ENCODE data around the gene S100P.

S100P gene

GRCh38 chr4:6680372-6681034, 13.2 kb upstream of the S100P start:
- Histone ChIP-seq H3K27me3 (replicated peaks in 2 of 5; ENCODE audit: control insufficient read depth in 4 of 5, insufficient read depth in 5 of 5, low read length in 4 of 5) (no peaks in the 10 kb centered on the region), H3K36me3 (ENCODE audit: control insufficient read depth in 4 of 4, insufficient read depth in 4 of 4, low read length in 3 of 4) (peaks cover under 1 to 39% (median 13%) of the 10 kb centered on the region in 4 experiments), H3K4me1 (ENCODE audit: control extremely low read depth in 1 of 4, control insufficient read depth in 4 of 4, insufficient read depth in 4 of 4, low read length in 3 of 4) (peaks cover 7 to 21% (median 19%) of the 10 kb centered on the region in 4 experiments), H3K9me3 (ENCODE audit: control extremely low read depth in 1 of 5, control insufficient read depth in 4 of 5, insufficient read depth in 2 of 5, low read depth in 1 of 5, low read length in 4 of 5) (peaks cover 0 to 6% (median 3%) of the 10 kb centered on the region in 5 experiments), H3K27ac (ENCODE audit: insufficient read depth in 1 of 2, low read depth in 1 of 2, low read length in 2 of 2, poor library complexity in 1 of 2, severe bottlenecking in 2 of 2) (no peak overlapping the region), H3K4me3 (ENCODE audit: control insufficient read depth in 1 of 7, extremely low read depth in 1 of 7, insufficient read depth in 4 of 7, low read depth in 2 of 7, low read length in 6 of 7) (no peak overlapping the region)
- WGBS (ENCODE audit: insufficient coverage): 93% methylated on average over 6 of the region's 10 CpGs
- ChIA-PET CTCF (interaction anchor here (1.0 to 3.2 kb wide), 5 partner anchors 9 to 39 kb away, joined by 3 to 10 read pairs (median 5); no protein-coding TSS in a partner anchor), POLR2A (no interaction called here)
- no peak for DNase-seq

- ChIA-PET CTCF (interaction anchor here (1.0 to 3.2 kb wide), 4 partner anchors 9 to 38 kb away, joined by 3 to 10 read pairs (median 6); no protein-coding TSS in a partner anchor), POLR2A (no interaction called here)
- H3K27me3 ChIP-seq (replicated peaks in 2 of 5; ENCODE audit: control insufficient read depth in 4 of 5, insufficient read depth in 5 of 5, low read length in 4 of 5): no peaks in the 10 kb centered on the region
- H3K9me3 ChIP-seq (ENCODE audit: control extremely low read depth in 1 of 5, control insufficient read depth in 4 of 5, insufficient read depth in 2 of 5, low read depth in 1 of 5, low read length in 4 of 5): peaks cover 0 to 6% (median 3%) of the 10 kb centered on the region in 5 experiments
- H3K36me3 ChIP-seq (ENCODE audit: control insufficient read depth in 4 of 4, insufficient read depth in 4 of 4, low read length in 3 of 4): peaks cover 0 to 32% (median 10%) of the 10 kb centered on the region in 4 experiments
- no peak overlapping the region for H3K4me3 ChIP-seq (ENCODE audit: control insufficient read depth in 1 of 7, extremely low read depth in 1 of 7, insufficient read depth in 4 of 7, low read depth in 2 of 7, low read length in 6 of 7)
- peaks cover 6 to 20% (median 12%) of the 10 kb centered on the region in 4 experiments for H3K4me1 ChIP-seq (ENCODE audit: control extremely low read depth in 1 of 4, control insufficient read depth in 4 of 4, insufficient read depth in 4 of 4, low read length in 3 of 4)
- WGBS (ENCODE audit: insufficient coverage): 90% methylated on average over 4 of the region's 9 CpGs
- no peak overlapping the region for H3K27ac ChIP-seq (ENCODE audit: insufficient read depth in 1 of 2, low read depth in 1 of 2, low read length in 2 of 2, poor library complexity in 1 of 2, severe bottlenecking in 2 of 2)
- DNase-seq: no peak
Measured at GRCh38 chr4:6681191-6681590, 12.5 kb upstream of the S100P start.

- no peak for DNase-seq
- Histone ChIP-seq H3K36me3 (ENCODE audit: control insufficient read depth in 4 of 4, insufficient read depth in 4 of 4, low read length in 3 of 4) (peaks cover 0 to 18% (median 6%) of the 10 kb centered on the region in 4 experiments), H3K9me3 (ENCODE audit: control extremely low read depth in 1 of 5, control insufficient read depth in 4 of 5, insufficient read depth in 2 of 5, low read depth in 1 of 5, low read length in 4 of 5) (peaks cover 0 to 6% (median 5%) of the 10 kb centered on the region in 5 experiments), H3K27ac (ENCODE audit: insufficient read depth in 1 of 2, low read depth in 1 of 2, low read length in 2 of 2, poor library complexity in 1 of 2, severe bottlenecking in 2 of 2) (no peak overlapping the region), H3K27me3 (replicated peaks in 2 of 5; ENCODE audit: control insufficient read depth in 4 of 5, insufficient read depth in 5 of 5, low read length in 4 of 5) (no peaks in the 10 kb centered on the region), H3K4me3 (ENCODE audit: control insufficient read depth in 1 of 7, extremely low read depth in 1 of 7, insufficient read depth in 4 of 7, low read depth in 2 of 7, low read length in 6 of 7) (no peak overlapping the region), H3K4me1 (ENCODE audit: control extremely low read depth in 1 of 4, control insufficient read depth in 4 of 4, insufficient read depth in 4 of 4, low read length in 3 of 4) (peaks cover 0 to 9% (median 0%) of the 10 kb centered on the region in 4 experiments)
- ChIA-PET POLR2A (no interaction called here), CTCF (interaction anchor here (0.6 to 3.2 kb wide), 3 partner anchors 8 to 29 kb away, joined by 3 to 13 read pairs (median 10); no protein-coding TSS in a partner anchor)
- 100% methylated on average over 2 of the region's 11 CpGs for WGBS (ENCODE audit: insufficient coverage)
Measured at GRCh38 chr4:6682862-6683590, 10.7 kb upstream of the S100P start.

- no peak for DNase-seq
- peaks cover 0 to 26% (median 14%) of the 10 kb centered on the region in 4 experiments for H3K4me1 ChIP-seq (ENCODE audit: control extremely low read depth in 1 of 4, control insufficient read depth in 4 of 4, insufficient read depth in 4 of 4, low read length in 3 of 4)
- ChIA-PET POLR2A (no interaction called here), CTCF (interaction anchor here (2.4 kb wide), 1 partner anchor 9 kb away, joined by 13 read pairs; no protein-coding TSS in a partner anchor)
- H3K27me3 ChIP-seq (replicated peaks in 2 of 5; ENCODE audit: control insufficient read depth in 4 of 5, insufficient read depth in 5 of 5, low read length in 4 of 5): no peaks in the 10 kb centered on the region
- peaks cover 0 to 6% (median 3%) of the 10 kb centered on the region in 5 experiments for H3K9me3 ChIP-seq (ENCODE audit: control extremely low read depth in 1 of 5, control insufficient read depth in 4 of 5, insufficient read depth in 2 of 5, low read depth in 1 of 5, low read length in 4 of 5)
- H3K27ac ChIP-seq (ENCODE audit: insufficient read depth in 1 of 2, low read depth in 1 of 2, low read length in 2 of 2, poor library complexity in 1 of 2, severe bottlenecking in 2 of 2): no peak overlapping the region
- no peak overlapping the region for H3K4me3 ChIP-seq (ENCODE audit: control insufficient read depth in 1 of 7, extremely low read depth in 1 of 7, insufficient read depth in 4 of 7, low read depth in 2 of 7, low read length in 6 of 7)
- H3K36me3 ChIP-seq (ENCODE audit: control insufficient read depth in 4 of 4, insufficient read depth in 4 of 4, low read length in 3 of 4): peaks cover 0 to 8% (median 3%) of the 10 kb centered on the region in 4 experiments
- 100% methylated on average over 9 of the region's 11 CpGs for WGBS (ENCODE audit: insufficient coverage)
Measured at GRCh38 chr4:6684656-6685055, 9.0 kb upstream of the S100P start.

- Histone ChIP-seq H3K9me3 (ENCODE audit: control extremely low read depth in 1 of 5, control insufficient read depth in 4 of 5, insufficient read depth in 2 of 5, low read depth in 1 of 5, low read length in 4 of 5) (peaks cover 0 to 5% (median 0%) of the 10 kb centered on the region in 5 experiments), H3K4me3 (ENCODE audit: control insufficient read depth in 1 of 7, extremely low read depth in 1 of 7, insufficient read depth in 4 of 7, low read depth in 2 of 7, low read length in 6 of 7) (no peak overlapping the region), H3K4me1 (ENCODE audit: control extremely low read depth in 1 of 4, control insufficient read depth in 4 of 4, insufficient read depth in 4 of 4, low read length in 3 of 4) (peaks cover 0 to 41% (median 26%) of the 10 kb centered on the region in 4 experiments), H3K27me3 (replicated peaks in 2 of 5; ENCODE audit: control insufficient read depth in 4 of 5, insufficient read depth in 5 of 5, low read length in 4 of 5) (no peaks in the 10 kb centered on the region), H3K27ac (ENCODE audit: insufficient read depth in 1 of 2, low read depth in 1 of 2, low read length in 2 of 2, poor library complexity in 1 of 2, severe bottlenecking in 2 of 2) (no peak overlapping the region), H3K36me3 (ENCODE audit: control insufficient read depth in 4 of 4, insufficient read depth in 4 of 4, low read length in 3 of 4) (no peaks in the 10 kb centered on the region)
- ChIA-PET POLR2A (interaction anchor here (1.2 kb wide), 1 partner anchor 12 kb away, joined by 4 read pairs; a partner anchor contains a TSS), CTCF (interaction anchor here (0.9 to 1.6 kb wide), 3 partner anchors 13 to 31 kb away, joined by 3 to 5 read pairs (median 4); no protein-coding TSS in a partner anchor)
- 97% methylated on average over 4 of the region's 4 CpGs for WGBS (ENCODE audit: insufficient coverage)
- DNase-seq: no peak
Measured at GRCh38 chr4:6686104-6686787, 7.4 kb upstream of the S100P start.

- Histone ChIP-seq H3K27me3 (replicated peaks in 2 of 5; ENCODE audit: control insufficient read depth in 4 of 5, insufficient read depth in 5 of 5, low read length in 4 of 5) (no peaks in the 10 kb centered on the region), H3K4me3 (ENCODE audit: control insufficient read depth in 1 of 7, extremely low read depth in 1 of 7, insufficient read depth in 4 of 7, low read depth in 2 of 7, low read length in 6 of 7) (no peak overlapping the region), H3K27ac (ENCODE audit: insufficient read depth in 1 of 2, low read depth in 1 of 2, low read length in 2 of 2, poor library complexity in 1 of 2, severe bottlenecking in 2 of 2) (peak overlapping the region in 1 of 2 experiments; percentile 38), H3K4me1 (ENCODE audit: control extremely low read depth in 1 of 4, control insufficient read depth in 4 of 4, insufficient read depth in 4 of 4, low read length in 3 of 4) (peaks cover 0 to 47% (median 26%) of the 10 kb centered on the region in 4 experiments), H3K36me3 (ENCODE audit: control insufficient read depth in 4 of 4, insufficient read depth in 4 of 4, low read length in 3 of 4) (no peaks in the 10 kb centered on the region), H3K9me3 (ENCODE audit: control extremely low read depth in 1 of 5, control insufficient read depth in 4 of 5, insufficient read depth in 2 of 5, low read depth in 1 of 5, low read length in 4 of 5) (peaks cover 0 to 5% (median 0%) of the 10 kb centered on the region in 5 experiments)
- no peak for DNase-seq
- ChIA-PET CTCF (interaction anchor here (1.2 to 1.7 kb wide), 5 partner anchors 12 to 25 kb away, joined by 3 to 6 read pairs (median 4); partner anchors contain the start of gene MRFAP1L1), POLR2A (no interaction called here)
- WGBS (ENCODE audit: insufficient coverage): 89% methylated on average over 19 of the region's 24 CpGs
Measured at GRCh38 chr4:6687947-6688878, 5.5 kb upstream of the S100P start.
